Medulla oblongata (tissue), 1 donor: Measurements from ENCODE around the gene BAIAP2.
"Not testable (repeated sequence)": the region's sequence is repeated elsewhere in the genome, so short reads cannot be mapped to it uniquely, and the experiment has no call there.

Experiments used
- DNase-seq: peaks from one replicate; pipeline ENCODE4 v3.0.0-alpha.2; 2015; ENCODE audit errors: extremely low spot score

Gene BAIAP2

DNA sequence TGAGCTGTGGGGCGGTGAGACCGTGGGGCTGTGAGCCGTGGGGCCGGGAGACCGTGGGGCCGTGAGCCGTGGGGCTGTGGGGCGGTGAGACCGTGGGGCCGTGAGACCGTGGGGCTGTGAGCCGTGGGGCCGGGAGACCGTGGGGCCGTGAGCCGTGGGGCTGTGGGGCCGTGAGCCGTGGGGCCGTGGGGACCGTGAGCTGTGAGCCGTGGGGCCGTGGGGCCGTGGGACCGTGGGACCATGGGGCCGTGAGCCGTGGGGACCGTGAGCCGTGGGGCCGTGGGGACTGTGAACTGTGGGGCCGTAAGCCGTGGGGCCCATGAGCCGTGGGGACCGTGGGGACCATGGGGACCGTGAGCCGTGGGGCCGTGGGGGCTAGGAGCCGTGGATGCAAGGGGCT is 105.7 kb downstream of the BAIAP2 start:
- DNase-seq: no peak

DNA sequence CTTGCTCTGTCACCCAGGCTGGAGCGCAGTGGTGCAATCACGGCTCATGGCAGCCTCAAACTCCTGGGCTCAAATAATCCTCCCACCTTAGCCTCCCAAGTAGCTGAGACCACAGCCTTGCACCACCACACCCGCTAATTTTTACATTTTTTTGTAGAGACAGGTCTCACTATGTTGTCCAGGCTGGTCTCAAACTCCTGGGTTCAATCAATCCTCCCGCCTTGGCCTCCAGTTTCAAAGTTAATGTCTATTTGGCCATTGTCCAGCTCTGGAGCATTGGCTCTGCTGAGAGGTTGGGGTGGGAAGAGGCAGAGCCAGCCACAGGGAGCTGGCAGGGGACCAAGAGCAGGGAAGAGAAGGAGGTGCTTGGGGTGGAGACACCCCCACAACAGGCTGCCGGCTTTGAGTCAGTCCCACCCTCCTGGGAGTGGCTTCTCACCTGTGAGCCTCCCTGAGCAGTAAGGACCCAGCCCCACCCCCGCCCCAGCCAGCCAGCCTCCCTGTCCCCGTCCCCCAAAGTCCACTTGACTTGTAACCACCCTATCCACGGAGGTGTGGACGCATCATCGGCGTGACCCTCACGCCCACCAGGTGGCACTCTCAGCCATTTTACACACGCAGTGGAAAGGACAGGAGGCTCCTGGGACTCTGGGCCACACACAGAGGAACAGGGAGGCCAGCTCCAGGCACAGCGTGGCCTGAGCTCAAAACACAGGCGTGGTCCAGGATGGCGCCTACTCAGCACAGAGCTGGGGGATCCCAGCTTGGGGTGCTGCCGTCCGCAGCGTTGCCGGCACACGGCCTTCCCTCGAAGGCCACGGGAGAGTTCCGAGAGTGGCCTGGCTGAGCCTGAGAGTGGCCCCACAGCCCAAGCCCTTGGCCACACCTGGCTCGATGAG is 107.6 kb downstream of the BAIAP2 start:
- DNase-seq: peak; percentile 91

DNA sequence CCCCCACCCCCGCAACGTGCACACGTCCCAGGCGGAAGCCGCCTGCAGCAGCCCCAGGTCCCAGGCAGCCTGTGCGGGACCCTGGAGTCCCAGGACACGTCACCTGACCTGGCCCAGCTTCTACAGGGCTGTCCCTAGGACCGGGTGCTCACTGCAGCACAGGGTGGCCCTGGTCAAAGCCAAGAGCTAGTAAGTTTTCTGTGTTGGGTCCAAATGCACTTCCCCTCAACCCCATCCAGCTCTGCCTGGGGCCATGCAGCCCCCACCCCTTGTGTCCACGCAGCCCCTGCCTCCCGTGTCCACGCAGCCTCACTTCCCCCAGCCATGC is 108.2 kb downstream of the BAIAP2 start:
- DNase-seq: no peak

DNA sequence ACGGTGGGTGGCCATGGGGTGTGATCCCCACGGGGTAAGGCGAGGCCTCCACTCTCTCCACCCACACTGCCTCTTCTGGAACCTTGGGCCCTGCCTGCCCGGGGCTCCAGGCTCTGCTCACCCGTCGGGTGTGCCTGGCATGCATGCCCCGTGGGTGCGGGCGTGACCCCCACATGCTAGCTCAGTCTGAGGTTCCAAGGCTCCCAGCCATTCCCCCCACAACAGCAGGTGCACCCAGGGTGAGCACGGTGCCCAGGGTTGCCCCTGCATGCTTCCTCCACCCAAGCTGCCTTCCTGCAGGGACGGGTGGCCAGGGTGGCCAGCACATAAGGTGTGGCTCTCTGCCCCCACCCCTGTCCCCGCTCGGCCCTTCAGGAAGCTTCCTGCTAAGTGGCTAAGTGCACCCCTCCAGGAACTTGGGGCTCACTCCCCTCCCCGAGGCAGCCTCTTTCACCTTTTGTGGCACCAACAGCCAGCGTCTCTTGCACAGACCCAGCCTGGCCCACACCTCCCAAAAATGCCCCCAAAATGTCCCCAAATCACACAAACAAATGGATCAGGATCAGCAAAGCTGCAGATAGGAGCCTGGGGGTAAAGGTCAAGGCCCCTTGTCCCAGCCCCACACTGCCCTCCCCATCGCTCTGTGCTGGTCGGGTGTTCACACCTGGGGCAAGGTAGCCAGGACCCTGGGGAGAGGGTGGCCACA is 108.9 kb downstream of the BAIAP2 start:
- DNase-seq: no peak

DNA sequence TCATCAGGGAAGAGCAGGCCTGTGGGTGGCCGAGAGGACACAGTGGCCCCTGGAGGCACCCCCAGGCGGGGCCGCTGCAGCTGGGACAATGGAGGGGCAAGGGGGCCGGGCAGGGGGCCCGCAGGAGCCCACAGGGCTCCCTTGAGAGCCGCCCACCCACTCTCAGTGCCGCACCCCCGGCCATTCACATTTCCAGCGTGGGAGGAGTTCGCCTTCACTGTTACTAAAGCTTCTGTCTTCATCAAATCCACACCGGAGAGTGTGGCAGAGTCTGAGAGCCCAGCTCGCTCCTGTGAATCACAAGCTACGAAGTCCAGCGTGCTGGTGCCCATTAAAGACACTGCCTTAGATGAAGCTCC is 109.5 kb downstream of the BAIAP2 start:
- no peak for DNase-seq

DNA sequence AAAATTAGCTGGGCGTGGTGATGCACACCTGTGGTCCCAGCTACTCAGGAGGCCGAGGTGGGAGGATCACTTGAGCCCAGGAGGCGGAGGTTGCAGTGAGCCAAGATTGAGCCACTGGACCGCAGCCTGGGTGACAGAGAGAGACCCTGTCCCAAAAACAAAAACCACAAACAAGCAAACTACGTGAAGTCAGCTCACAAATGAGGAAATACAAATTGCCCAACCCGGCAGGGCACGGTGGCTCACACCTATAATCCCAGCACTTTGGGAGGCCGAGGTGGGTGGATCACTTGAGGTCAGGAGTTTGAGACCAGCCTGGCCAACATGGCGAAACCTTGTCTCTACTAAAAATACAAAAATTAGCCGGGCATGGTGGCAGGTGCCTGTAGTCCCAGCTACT is 111.3 kb downstream of the BAIAP2 start:
- not testable (repeated sequence) for DNase-seq

DNA sequence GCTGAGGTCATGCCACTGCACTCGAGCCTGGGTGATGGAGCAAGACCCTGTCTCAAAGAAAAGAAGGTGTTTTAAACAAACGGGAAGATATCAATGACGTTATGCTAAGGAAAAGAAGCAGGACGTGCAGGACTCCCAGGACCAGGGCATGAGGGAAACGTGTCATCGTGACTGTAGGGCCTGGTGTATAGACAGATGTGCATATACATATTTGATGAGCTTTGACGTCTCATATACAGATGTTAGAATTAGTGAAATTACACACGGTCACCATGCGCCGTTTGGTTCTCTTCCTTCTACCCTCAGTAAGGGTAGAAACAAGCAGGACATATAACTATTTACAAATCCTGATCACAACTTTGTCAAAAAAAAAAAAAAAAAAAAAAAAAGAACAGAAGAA is 112.8 kb downstream of the BAIAP2 start:
- no peak for DNase-seq

DNA sequence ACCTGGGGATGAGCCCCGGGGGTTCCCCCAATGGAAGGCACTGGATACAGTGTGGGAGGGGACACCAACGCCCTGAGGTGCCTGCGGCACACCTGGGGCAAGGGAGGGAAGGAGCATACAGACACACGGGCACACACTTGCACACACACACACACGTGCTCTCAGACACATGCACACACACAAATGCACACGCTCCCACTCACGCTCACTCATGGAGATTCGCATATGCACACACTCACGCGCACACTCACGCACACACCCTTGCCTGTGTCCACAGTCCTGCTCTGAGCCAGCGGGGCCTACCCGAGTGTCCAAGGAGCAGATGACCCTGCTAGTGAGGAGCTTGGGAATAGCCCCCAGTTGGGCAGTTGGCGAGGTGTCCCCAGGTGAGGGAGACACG is 113.6 kb downstream of the BAIAP2 start:
- no peak for DNase-seq

DNA sequence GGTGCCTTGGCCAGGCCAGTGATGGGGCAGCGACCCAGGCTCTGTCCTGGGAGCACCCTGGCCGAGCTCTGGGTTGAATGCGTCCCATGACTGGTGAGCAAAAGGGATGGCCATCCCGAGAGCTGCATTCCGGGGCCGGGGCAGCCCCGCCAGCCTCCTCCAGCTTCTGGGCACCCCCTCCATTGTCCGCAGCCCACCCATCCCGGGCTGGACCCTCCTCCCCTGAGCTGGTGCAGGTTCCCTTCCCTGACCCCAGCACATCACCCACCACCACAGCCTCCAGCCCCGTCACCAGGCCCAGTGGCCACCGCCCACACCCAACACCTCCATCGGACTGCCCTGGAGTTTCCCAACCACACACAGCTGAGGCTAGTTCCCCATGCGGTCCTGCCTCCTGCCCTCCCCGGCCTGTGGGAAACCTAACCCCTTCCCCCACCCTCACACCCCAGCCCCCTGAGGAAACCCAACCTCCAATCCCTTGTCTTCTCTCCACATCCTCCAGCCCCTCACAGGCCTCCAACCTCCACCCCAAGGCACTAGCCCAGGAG is 114.1 kb downstream of the BAIAP2 start:
- DNase-seq: no peak

DNA sequence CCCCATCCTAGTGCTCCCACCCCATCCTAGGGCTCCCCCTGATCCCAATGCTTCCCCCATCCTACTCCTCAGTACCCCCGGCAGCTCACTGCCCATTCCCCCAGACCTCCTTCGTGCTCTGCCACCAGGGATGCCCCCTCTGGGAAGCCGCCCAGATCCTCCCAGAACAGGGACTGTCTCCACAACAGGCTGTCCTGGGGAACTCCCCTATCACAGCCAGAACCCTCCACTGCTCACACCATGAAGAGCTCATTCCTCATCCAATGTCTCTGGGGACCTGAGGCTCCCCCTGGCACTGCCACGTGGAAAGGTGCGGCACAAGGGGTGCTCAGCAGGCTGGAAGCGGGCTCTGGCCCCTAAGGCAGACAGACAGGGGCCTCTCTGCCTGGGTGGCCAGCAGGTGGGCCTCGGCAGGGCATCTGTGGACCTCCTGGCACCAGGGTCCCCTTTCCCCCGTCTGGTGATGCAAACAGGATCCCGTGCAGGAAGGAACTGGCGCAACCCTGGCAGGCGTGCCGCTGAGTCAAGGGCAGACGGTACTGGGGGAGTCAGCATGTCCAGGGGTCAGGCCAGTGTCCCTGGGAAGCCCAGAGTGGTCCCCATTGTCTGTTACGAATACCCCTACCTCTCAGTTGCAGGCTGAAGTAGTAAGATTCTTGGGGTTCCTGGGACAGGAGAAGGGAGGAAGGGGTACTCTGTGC is 115.6 kb downstream of the BAIAP2 start:
- no peak for DNase-seq

DNA sequence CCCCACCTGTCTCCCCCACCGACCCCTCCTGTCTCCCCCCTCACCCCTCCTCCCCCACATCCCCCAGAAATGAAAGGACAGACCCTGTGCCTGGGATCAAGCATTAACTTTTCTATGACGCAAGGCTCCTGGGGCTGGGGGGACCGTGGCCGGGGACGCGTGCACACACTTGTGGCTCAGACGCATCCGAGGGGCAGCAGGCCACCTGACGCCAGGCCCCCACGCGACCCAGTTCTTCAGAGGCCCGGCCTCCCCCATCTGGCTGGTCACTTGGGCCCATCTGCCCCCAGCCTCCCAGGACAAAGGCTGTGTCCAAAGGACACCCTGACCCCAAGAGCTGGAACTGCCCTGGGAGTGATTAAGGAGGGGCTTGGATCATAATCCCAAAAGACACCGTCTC is 116.3 kb downstream of the BAIAP2 start:
- DNase-seq: no peak

DNA sequence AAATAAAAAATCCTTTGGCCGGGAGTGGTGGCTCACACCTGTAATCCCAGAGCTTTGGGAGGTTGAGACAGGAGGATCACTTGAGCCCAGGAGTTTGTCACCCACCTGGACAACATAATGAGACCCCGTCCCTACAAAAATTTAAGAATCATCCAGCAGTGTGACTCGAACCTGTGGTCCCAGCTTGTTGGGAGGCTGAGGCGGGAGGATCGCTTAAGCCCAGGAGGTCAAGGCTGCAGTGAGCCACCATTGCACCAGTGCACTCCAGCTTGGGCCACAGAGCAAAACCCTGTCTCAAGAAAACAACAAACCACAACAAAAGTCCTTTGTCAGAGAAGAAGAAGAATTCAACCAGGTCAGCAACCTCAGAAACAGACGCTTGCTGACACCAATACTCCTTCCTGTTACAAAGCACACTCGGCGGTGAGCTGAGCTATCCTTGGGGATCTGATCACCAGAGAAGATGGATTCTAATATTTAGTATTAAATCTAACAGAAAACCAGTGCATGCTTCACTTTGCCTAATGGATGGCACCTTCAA is 117.4 kb downstream of the BAIAP2 start:
- no peak for DNase-seq

DNA sequence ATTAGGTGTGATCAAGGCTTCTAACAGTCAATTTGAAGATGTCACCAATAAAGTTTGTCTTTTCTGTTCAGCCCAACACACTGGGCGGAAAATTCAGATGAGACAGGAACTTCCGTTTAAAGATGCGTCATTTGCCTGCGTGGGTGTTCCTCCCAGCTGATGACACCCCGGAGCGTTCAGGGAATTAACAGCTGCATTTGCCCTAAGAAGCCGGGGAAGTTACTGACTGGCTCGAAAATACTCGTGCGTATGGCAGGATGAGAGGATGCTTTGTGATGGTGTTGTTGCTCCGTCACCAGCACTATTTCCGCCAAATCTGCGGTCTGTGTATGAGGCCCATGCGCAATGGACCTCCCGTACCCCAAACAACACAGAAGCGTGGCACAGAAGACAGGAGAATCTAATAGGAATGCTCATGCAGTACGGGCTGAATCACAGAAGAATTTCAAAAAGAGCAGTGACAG is 118.4 kb downstream of the BAIAP2 start:
- peak; percentile 94 for DNase-seq

DNA sequence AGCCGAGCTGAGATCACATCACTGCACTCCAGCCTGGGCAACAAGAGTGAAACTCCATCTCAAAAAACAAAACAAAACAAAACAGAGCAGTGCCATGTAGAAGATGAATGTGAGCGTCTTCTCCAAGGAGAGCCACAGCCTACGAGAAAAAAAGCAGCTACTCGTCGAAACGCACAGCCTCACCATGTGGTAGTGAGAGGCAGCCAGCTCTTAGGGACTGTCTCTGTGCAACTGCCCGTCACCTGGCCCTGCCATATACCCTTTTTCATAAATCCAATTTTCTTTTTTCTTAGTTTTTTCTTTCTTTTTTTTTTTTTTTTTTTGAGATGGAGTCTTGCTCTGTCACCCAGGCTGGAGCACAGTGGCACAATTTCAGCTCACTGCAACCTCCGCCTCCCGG is 119.1 kb downstream of the BAIAP2 start:
- DNase-seq: not testable (repeated sequence)

DNA sequence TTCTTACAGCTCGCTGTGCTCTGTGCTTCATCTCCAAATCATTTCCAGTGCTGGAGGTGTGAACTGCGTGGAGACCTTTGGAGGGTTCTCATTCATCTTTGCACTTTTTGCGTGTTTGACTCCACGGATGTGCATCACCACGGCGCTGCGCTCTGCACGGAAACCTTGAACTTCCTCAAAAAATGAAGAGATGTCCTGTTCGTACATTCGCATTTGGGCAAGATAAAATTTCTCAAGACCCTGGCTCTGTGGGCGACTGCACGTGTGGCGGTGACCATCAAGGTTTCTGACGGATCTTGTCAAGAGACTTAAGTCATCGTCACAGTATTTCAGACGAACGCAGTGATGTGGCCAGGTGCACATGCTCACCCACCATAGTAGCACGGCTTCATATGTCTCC is 120.0 kb downstream of the BAIAP2 start:
- DNase-seq: no peak

DNA sequence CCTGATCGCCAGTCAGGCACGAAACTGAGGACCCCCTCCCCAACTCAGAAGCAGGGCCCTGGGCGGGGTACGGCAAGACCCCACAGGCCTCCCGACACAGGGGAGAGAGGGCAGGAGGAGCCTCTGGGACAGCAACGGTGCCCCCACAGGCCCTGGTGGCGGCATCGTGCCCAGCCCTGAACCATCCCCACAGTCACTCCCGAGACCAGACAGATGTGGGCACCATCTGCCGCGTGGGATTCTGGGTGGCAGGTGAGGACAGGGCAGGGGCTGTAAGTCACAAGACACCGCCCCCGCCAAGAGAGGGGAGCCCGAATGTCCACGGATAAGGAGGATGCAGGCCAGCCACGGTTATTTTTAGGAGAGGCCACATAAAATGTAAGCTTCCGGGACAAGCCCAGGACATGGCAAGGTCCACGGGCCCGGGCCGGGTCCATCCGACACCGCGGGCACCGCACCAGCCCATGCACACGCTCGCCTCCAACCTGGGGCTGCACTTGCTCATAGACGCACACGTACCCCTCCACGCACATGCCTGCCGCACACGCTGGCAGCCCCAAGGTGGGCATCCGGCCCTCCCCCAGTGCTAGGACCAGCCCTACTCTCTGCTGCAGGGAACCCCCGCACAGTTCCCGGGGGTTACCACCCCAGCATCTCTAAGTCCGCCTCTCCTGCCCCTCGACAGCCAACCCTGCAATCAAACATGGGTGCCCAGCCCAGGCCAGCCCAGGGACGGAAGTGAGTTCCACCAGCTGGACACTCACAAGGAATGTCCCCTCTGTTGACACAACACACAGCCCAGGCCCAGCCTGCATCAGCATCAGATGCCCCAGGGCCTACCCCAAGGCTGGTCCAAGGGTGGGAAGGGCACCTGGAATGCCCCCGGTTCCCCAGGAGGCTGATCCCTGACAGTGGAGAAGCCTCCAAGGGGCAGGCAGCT is 122.2 kb downstream of the BAIAP2 start:
- no peak for DNase-seq

DNA sequence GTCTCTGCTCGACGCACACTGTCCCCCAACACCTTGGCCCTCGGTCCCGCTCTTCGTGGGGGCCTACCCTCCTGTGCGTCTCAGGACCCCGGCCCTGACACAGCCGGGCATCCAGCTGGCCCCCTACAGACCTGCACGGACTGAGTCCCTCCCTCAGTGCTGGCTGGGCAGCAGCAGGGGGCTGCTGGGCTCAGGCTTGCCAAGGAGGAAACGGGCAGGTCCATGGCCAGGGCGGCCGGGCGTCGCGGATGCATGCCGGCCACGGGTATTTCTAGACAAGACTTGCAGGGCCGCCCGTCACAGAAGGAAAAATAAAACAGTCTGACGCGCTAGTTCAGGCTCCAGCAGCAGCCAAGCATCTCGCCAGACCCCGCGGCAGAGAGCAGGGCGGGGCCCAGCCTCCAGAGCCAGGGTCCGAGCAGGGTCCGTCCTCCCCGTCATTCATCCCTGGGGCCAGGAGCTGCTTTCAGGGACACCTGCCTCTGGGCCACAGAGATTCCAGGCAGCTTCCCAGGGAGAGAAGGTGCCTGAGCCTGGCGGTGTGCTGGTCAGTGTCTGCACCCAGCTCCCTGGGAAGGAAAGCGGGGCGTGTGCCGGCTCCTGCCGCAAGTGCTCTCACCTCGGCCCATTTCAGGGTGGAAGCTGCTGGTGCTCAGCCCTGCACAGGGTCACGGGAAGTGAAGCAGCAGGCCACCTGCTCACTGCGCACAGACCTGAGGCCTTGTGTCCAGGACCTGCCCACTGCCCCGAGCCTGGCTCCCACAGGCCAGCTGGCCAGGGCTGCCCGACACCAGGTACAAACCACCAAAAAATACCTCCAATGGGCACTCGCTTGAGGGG is 123.1 kb downstream of the BAIAP2 start:
- no peak for DNase-seq

DNA sequence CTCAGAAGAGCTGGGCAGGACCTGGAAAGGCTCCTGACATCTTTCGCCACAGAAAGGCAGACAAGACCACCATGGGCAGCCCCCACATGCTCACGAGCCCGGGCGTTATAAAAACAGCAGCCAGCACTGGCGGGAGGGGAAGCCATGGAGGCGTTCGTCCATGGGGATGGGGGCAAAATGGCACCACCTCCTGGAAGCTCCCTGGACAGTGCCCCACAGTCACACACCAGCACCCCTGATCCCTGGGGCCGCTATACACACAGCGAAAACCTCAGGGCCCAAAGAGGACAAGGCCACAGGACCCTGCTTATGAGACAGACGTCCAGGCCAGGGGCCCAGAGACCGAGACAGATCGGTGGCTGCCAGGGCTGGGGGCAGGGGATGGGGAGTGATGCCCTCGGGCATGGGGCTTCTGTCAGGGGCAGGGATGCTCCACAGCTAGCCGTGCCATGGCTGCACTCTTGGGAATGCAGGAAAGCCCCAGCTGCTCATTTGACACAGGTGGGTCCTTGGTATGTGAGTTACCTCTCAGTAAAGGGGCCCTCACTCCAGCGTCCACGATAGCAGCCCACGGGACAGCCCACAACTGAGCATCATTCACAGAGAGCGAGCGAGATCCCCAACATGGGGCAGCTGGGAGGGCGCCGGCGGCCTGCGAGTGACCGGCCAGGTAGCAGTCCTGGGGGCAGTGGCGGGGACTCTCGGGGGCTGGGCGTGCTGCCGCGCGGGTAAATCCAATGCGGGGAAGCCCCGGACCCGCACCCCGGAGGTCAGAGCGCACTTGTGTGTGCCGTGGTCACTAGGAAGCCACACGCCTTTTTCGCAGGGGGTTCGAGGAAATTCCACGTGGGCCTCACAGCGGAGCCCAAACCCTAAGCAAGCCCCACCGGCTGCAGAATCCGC is 124.0 kb downstream of the BAIAP2 start:
- no peak for DNase-seq
